Duodenal mucosa (tissue), 2 donors: ENCODE results near the gene WDR45B.

Experiments
- H3K27ac ChIP-seq: one replicate; pipeline ENCODE4 v1.7.0; 2013; ENCODE audit warnings: low read depth, low read length
- H3K27me3 ChIP-seq, 2 donors: one replicate each; pipeline ENCODE4 v1.7.0; 2013; ENCODE audit warnings: low read length in 2 of 2, control low read depth in 1 of 2; ENCODE audit not compliant: insufficient read depth in 2 of 2, control insufficient read depth in 1 of 2
- H3K36me3 ChIP-seq, 2 donors: one replicate each; pipeline ENCODE4 v1.7.0; 2013; ENCODE audit warnings: low read length in 2 of 2, control low read depth in 1 of 2; ENCODE audit not compliant: insufficient read depth in 2 of 2, control insufficient read depth in 1 of 2
- H3K4me1 ChIP-seq, 2 donors: one replicate each; pipeline ENCODE4 v1.7.0; 2013; ENCODE audit warnings: low read length in 2 of 2, control low read depth in 1 of 2; ENCODE audit not compliant: insufficient read depth in 2 of 2, control insufficient read depth in 1 of 2
- H3K4me3 ChIP-seq, 2 donors: one replicate each; pipeline ENCODE4 v1.7.0; 2013; ENCODE audit warnings: low read length in 2 of 2, low read depth in 1 of 2
- H3K9ac ChIP-seq, 2 donors: one replicate each; pipeline ENCODE4 v1.7.0; 2013; ENCODE audit warnings: low read length in 2 of 2, low read depth in 1 of 2
- H3K9me3 ChIP-seq, 2 donors: one replicate each; pipeline ENCODE4 v1.7.0; 2013; ENCODE audit warnings: low read length in 2 of 2, control low read depth in 1 of 2; ENCODE audit not compliant: control insufficient read depth in 1 of 2

The WDR45B gene

GRCh38 chr17:82648165-82648668 is at the start of gene WDR45B:
WDR45B (minus strand) TSS chr17:82648444; CDS start chr17:82648340, 104 bp downstream.
- peak within 1 kb of the TSS; percentile 96 for H3K27ac ChIP-seq
- H3K9ac ChIP-seq: peak within 1 kb of the TSS; percentile 85 to 87
- H3K4me3 ChIP-seq: peak within 1 kb of the TSS; percentile 80 to 91
- H3K36me3 ChIP-seq: peaks cover 10 to 14% of the 10 kb centered on the region in 2 donors
- H3K4me1 ChIP-seq: peaks cover 10 to 21% of the 10 kb centered on the region in 2 donors
- H3K27me3 ChIP-seq: no peaks in the 10 kb centered on the region
- no peaks in the 10 kb centered on the region for H3K9me3 ChIP-seq

- Histone ChIP-seq H3K4me3 (peak overlapping the region; percentile 58 to 64), H3K27me3 (no peaks in the 10 kb centered on the region), H3K9ac (peak overlapping the region; percentile 33 to 79), H3K27ac (no peak overlapping the region), H3K36me3 (no peaks in the 10 kb centered on the region), H3K9me3 (no peaks in the 10 kb centered on the region), H3K4me1 (peaks cover 20 to 27% of the 10 kb centered on the region in 2 donors)
These were observed 49.5 kb upstream of the WDR45B start for GRCh38 chr17:82697808-82698064.

GRCh38 chr17:82696916-82697807 is 48.9 kb upstream of the WDR45B start:
- peak overlapping the region; percentile 58 to 64 for H3K4me3 ChIP-seq
- no peaks in the 10 kb centered on the region for H3K27me3 ChIP-seq
- H3K9me3 ChIP-seq: no peaks in the 10 kb centered on the region
- H3K4me1 ChIP-seq: peaks cover 15 to 21% of the 10 kb centered on the region in 2 donors
- peak overlapping the region; percentile 33 to 79 for H3K9ac ChIP-seq
- H3K36me3 ChIP-seq: no peaks in the 10 kb centered on the region
- H3K27ac ChIP-seq: no peak overlapping the region

- no peaks in the 10 kb centered on the region for H3K9me3 ChIP-seq
- H3K4me1 ChIP-seq: peaks cover 10 to 18% of the 10 kb centered on the region in 2 donors
- H3K27me3 ChIP-seq: no peaks in the 10 kb centered on the region
- no peak overlapping the region for H3K27ac ChIP-seq
- no peak overlapping the region for H3K9ac ChIP-seq
- H3K36me3 ChIP-seq: no peaks in the 10 kb centered on the region
- no peak overlapping the region for H3K4me3 ChIP-seq
These were observed 48.0 kb upstream of the WDR45B start for GRCh38 chr17:82696259-82696658.

- peaks cover 10 to 18% of the 10 kb centered on the region in 2 donors for H3K4me1 ChIP-seq
- H3K9me3 ChIP-seq: no peaks in the 10 kb centered on the region
- H3K36me3 ChIP-seq: peaks cover 0 to 9% of the 10 kb centered on the region in 2 donors
- H3K4me3 ChIP-seq: no peak overlapping the region
- H3K27ac ChIP-seq: no peak overlapping the region
- H3K9ac ChIP-seq: no peak overlapping the region
- no peaks in the 10 kb centered on the region for H3K27me3 ChIP-seq
These were observed 46.4 kb upstream of the WDR45B start for GRCh38 chr17:82694647-82695046.

- Histone ChIP-seq H3K27ac (no peak overlapping the region), H3K9ac (no peak overlapping the region), H3K27me3 (no peaks in the 10 kb centered on the region)
These were observed 45.1 kb upstream of the WDR45B start for GRCh38 chr17:82693168-82693867.

GRCh38 chr17:82692268-82692667 is 44.0 kb upstream of the WDR45B start:
- no peak overlapping the region for H3K27ac ChIP-seq
- no peaks in the 10 kb centered on the region for H3K27me3 ChIP-seq
- no peak overlapping the region for H3K4me3 ChIP-seq
- no peaks in the 10 kb centered on the region for H3K9me3 ChIP-seq
- peaks cover 0 to 9% of the 10 kb centered on the region in 2 donors for H3K36me3 ChIP-seq
- no peak overlapping the region for H3K9ac ChIP-seq
- H3K4me1 ChIP-seq: peaks cover 5 to 11% of the 10 kb centered on the region in 2 donors

More at GRCh38 chr17:82693168-82693867, 45.1 kb upstream of the WDR45B start:
- Histone ChIP-seq H3K4me3 (no peak overlapping the region), H3K9me3 (no peaks in the 10 kb centered on the region), H3K4me1 (peaks cover 6 to 10% of the 10 kb centered on the region in 2 donors), H3K36me3 (peaks cover 0 to 9% of the 10 kb centered on the region in 2 donors)

- Histone ChIP-seq H3K27ac (no peak overlapping the region), H3K4me1 (peaks cover 3 to 10% of the 10 kb centered on the region in 2 donors), H3K4me3 (no peak overlapping the region), H3K9me3 (no peaks in the 10 kb centered on the region), H3K9ac (no peak overlapping the region), H3K36me3 (peaks cover 0 to 9% of the 10 kb centered on the region in 2 donors), H3K27me3 (no peaks in the 10 kb centered on the region)
These were observed 43.5 kb upstream of the WDR45B start for GRCh38 chr17:82691714-82692113.

- H3K9me3 ChIP-seq: no peaks in the 10 kb centered on the region
- H3K27me3 ChIP-seq: no peaks in the 10 kb centered on the region
- peaks cover 0 to 9% of the 10 kb centered on the region in 2 donors for H3K36me3 ChIP-seq
- H3K4me3 ChIP-seq: no peak overlapping the region
- H3K9ac ChIP-seq: no peak overlapping the region
- H3K27ac ChIP-seq: no peak overlapping the region
- peaks cover 8 to 14% of the 10 kb centered on the region in 2 donors for H3K4me1 ChIP-seq
These were observed 42.7 kb upstream of the WDR45B start for GRCh38 chr17:82690786-82691489.
